Stimulated activated CD8-positive, alpha-beta memory T cell treated with anti-CD3 and anti-CD28 coated beads, Interleukin-7, amount 100 ng/mL, for 1 hour (primary cell): ENCODE results near the gene HMCN1.
"Not testable (repeated sequence)": the region's sequence is repeated elsewhere in the genome, so short reads cannot be mapped to it uniquely, and the experiment has no call there.

Source experiments
- DNase-seq, 2 donors: peaks; one replicate each; pipeline ENCODE4 v3.0.0-alpha.2; 2020; ENCODE audit warnings: low read depth in 2 of 2

Gene HMCN1

GRCh38 chr1:186202271-186202764 lies 468.1 kb downstream of the HMCN1 start:
- DNase-seq: no peak

- no peak for DNase-seq
Measured at GRCh38 chr1:186202776-186203175, 468.6 kb downstream of the HMCN1 start.

- no peak for DNase-seq
Measured at GRCh38 chr1:186206048-186206570, 471.9 kb downstream of the HMCN1 start.

- DNase-seq: no peak
Measured at GRCh38 chr1:186207391-186208085, 473.3 kb downstream of the HMCN1 start.

- no peak for DNase-seq
Measured at GRCh38 chr1:186208405-186209129, 474.4 kb downstream of the HMCN1 start.

- DNase-seq: no peak
Measured at GRCh38 chr1:186210258-186210657, 476.1 kb downstream of the HMCN1 start.

- not testable (repeated sequence) for DNase-seq
Measured at GRCh38 chr1:186211583-186211982, 477.4 kb downstream of the HMCN1 start.

- DNase-seq: no peak
Measured at GRCh38 chr1:186212568-186213224, 478.5 kb downstream of the HMCN1 start.

- DNase-seq: no peak
Measured at GRCh38 chr1:186213225-186213607, 479.0 kb downstream of the HMCN1 start.

- no peak for DNase-seq
Measured at GRCh38 chr1:186214791-186215190, 480.6 kb downstream of the HMCN1 start.

- DNase-seq: no peak
Measured at GRCh38 chr1:186215636-186216035, 481.4 kb downstream of the HMCN1 start.

- no peak for DNase-seq
Measured at GRCh38 chr1:186218654-186219352, 484.6 kb downstream of the HMCN1 start.

GRCh38 chr1:186220067-186220466 lies 485.9 kb downstream of the HMCN1 start:
- no peak for DNase-seq

- no peak for DNase-seq
Measured at GRCh38 chr1:186220911-186221310, 486.7 kb downstream of the HMCN1 start.

GRCh38 chr1:186225096-186225495 lies 490.9 kb downstream of the HMCN1 start:
- no peak for DNase-seq

- DNase-seq: no peak
Measured at GRCh38 chr1:186228749-186229148, 494.6 kb downstream of the HMCN1 start.

GRCh38 chr1:186231861-186232436 lies 497.8 kb downstream of the HMCN1 start:
- DNase-seq: no peak

GRCh38 chr1:186234976-186235686 lies 500.9 kb downstream of the HMCN1 start:
- no peak for DNase-seq

GRCh38 chr1:186235696-186236095 lies 501.5 kb downstream of the HMCN1 start:
- DNase-seq: no peak

- no peak for DNase-seq
Measured at GRCh38 chr1:186236921-186237320, 502.7 kb downstream of the HMCN1 start.

GRCh38 chr1:186239171-186239570 lies 505.0 kb downstream of the HMCN1 start:
- no peak for DNase-seq
